Calu3 (cell line): ENCODE results near the gene PCSK7. TPM values are rescaled to one million over a fixed set of nuclear protein-coding genes. Genes with fewer than 3 reads are reported as not detected.
"Not testable (repeated sequence)": the region's sequence is repeated elsewhere in the genome, so short reads cannot be mapped to it uniquely, and the experiment has no call there.

Source experiments
- BruUV-seq: library from RNA; stranded (reverse); fragments of 400-500 nt; replicated peaks from 2 replicates; lab custom pipeline; 2021; lab: Mats Ljungman, UMichigan
- CTCF ChIA-PET: fragments of 300-600 bp; sonication (Branson Sonifier 250); formaldehyde crosslinking; loops from one replicate; lab custom pipeline; 2022; ENCODE audit warnings: antibody characterized with exemption; lab: Charles Lee
- DNase-seq: peaks from one replicate; pipeline ENCODE4 v3.0.0; 2022
- H3K27ac Mint-ChIP-seq: one replicate; pipeline ENCODE4 v1.8.0; 2022; ENCODE audit warnings: mixed read lengths; ENCODE audit not compliant: unreplicated experiment
- H3K27me3 Mint-ChIP-seq: one replicate; pipeline ENCODE4 v1.8.0; 2022; ENCODE audit warnings: mixed read lengths; ENCODE audit not compliant: unreplicated experiment
- H3K36me3 Mint-ChIP-seq: one replicate; pipeline ENCODE4 v1.8.0; 2022; ENCODE audit warnings: mild to moderate bottlenecking, moderate library complexity, mixed read lengths; ENCODE audit not compliant: insufficient read depth, unreplicated experiment
- H3K4me1 Mint-ChIP-seq: one replicate; pipeline ENCODE4 v1.8.0; 2022; ENCODE audit warnings: mild to moderate bottlenecking, low read depth, mixed read lengths; ENCODE audit not compliant: unreplicated experiment
- H3K4me3 Mint-ChIP-seq: one replicate; pipeline ENCODE4 v1.8.0; 2022; ENCODE audit warnings: mild to moderate bottlenecking, low read depth, moderate library complexity, mixed read lengths; ENCODE audit not compliant: unreplicated experiment
- H3K9me3 Mint-ChIP-seq: one replicate; pipeline ENCODE4 v1.8.0; 2022; ENCODE audit warnings: low read depth, mixed read lengths; ENCODE audit not compliant: unreplicated experiment
- CTCF ChIP-seq: fragments of 200-600 bp; IDR thresholded peaks from one replicate; pipeline ENCODE4 v1.8.0; 2022; ENCODE audit warnings: antibody characterized with exemption; ENCODE audit not compliant: unreplicated experiment
- intact Hi-C: fragments of 100-400 bp; cut with micrococcal nuclease; formaldehyde crosslinking; loops from one replicate; pipeline ENCODE4 v1.10.0; 2022; ENCODE audit not compliant: unreplicated experiment
- total RNA-seq: library from RNA; stranded (reverse); gene quantifications from 2 replicates; pipeline ENCODE4 v1.2.3, GENCODE V29; 2022

Gene PCSK7
- total RNA-seq, 1 experiment from 2014 or later, result 44.3 TPM

GRCh38 chr11:117183724-117184349, 48.0 kb downstream of the PCSK7 start:
- Mint-ChIP-seq H3K27ac (no peak overlapping the region), H3K27me3 (no peaks in the 10 kb centered on the region), H3K36me3 (peaks cover 9% of the 10 kb centered on the region), H3K4me3 (no peak overlapping the region), H3K9me3 (no peaks in the 10 kb centered on the region), H3K4me1 (no peaks in the 10 kb centered on the region)
- intact Hi-C loops, result no loop called here
- TF ChIP-seq CTCF, result no peak
- DNase-seq, result no peak
- BruUV-seq, result no TSS peak
- CTCF ChIA-PET, result no interaction called here

GRCh38 chr11:117183178-117183577, 48.7 kb downstream of the PCSK7 start:
- peaks cover 16% of the 10 kb centered on the region for H3K36me3 Mint-ChIP-seq
- BruUV-seq, H3K9me3 Mint-ChIP-seq, H3K27me3 Mint-ChIP-seq, DNase-seq, H3K4me1 Mint-ChIP-seq, CTCF ChIA-PET, H3K4me3 Mint-ChIP-seq, intact Hi-C loops, H3K27ac Mint-ChIP-seq: not testable (repeated sequence)

- BruUV-seq, result no TSS peak
- Mint-ChIP-seq H3K36me3 (peaks cover 18% of the 10 kb centered on the region), H3K4me3 (no peak overlapping the region), H3K9me3 (no peaks in the 10 kb centered on the region), H3K4me1 (peaks cover 7% of the 10 kb centered on the region), H3K27me3 (no peaks in the 10 kb centered on the region), H3K27ac (no peak overlapping the region)
- intact Hi-C loops, result no loop called here
- CTCF ChIA-PET, result no interaction called here
- no peak for TF ChIP-seq CTCF
- no peak for DNase-seq
Observed at GRCh38 chr11:117182551-117182935, 49.3 kb downstream of the PCSK7 start.

GRCh38 chr11:117181586-117182550, 50.0 kb downstream of the PCSK7 start:
- intact Hi-C loops, result no loop called here
- Mint-ChIP-seq H3K4me1 (peaks cover 7% of the 10 kb centered on the region), H3K4me3 (no peak overlapping the region), H3K36me3 (peaks cover 18% of the 10 kb centered on the region), H3K9me3 (no peaks in the 10 kb centered on the region), H3K27ac (no peak overlapping the region), H3K27me3 (no peaks in the 10 kb centered on the region)
- DNase-seq, result no peak
- BruUV-seq, result no TSS peak
- TF ChIP-seq CTCF, result no peak
- CTCF ChIA-PET, result no interaction called here
